CD8-positive, alpha-beta memory T cell (primary cell): ENCODE data around the gene GDF15. TPM values are rescaled to one million over a fixed set of nuclear protein-coding genes. Genes with fewer than 3 reads are reported as not detected.
A peak's percentile ranks its signal among the peaks of the same experiment; 100 is the strongest.

ENCODE experiments used
- CTCF ChIA-PET: fragments of 350-600 bp; sonication (Branson Sonifier 250); formaldehyde crosslinking; loops from one replicate; lab custom pipeline; 2021; ENCODE audit warnings: antibody characterized with exemption; lab: Charles Lee
- POLR2A ChIA-PET: fragments of 350-600 bp; sonication (Branson Sonifier 250); formaldehyde crosslinking; loops from one replicate; lab custom pipeline; 2021; ENCODE audit warnings: antibody characterized with exemption; lab: Charles Lee
- DNase-seq, 5 donors: peaks; one replicate each; pipeline versions ENCODE4 v3.0.0 to v3.0.0-alpha.2; 2020 to 2022; ENCODE audit warnings: mixed read lengths in 1 of 5
- H3K27ac ChIP-seq: one replicate; pipeline ENCODE4 v1.7.0; 2013; ENCODE audit warnings: low read depth, mild to moderate bottlenecking, low read length, moderate library complexity
- H3K27me3 ChIP-seq: 2 replicates; pipeline ENCODE4 v1.7.0; 2013; ENCODE audit warnings: low read length, mild to moderate bottlenecking; ENCODE audit not compliant: insufficient read depth, poor library complexity, severe bottlenecking
- H3K36me3 ChIP-seq: 2 replicates; pipeline ENCODE4 v1.7.0; 2013; ENCODE audit warnings: mild to moderate bottlenecking, low read length, moderate library complexity; ENCODE audit not compliant: insufficient read depth
- H3K4me1 ChIP-seq: 2 replicates; pipeline ENCODE4 v1.7.0; 2013; ENCODE audit warnings: mild to moderate bottlenecking, low read length, moderate library complexity; ENCODE audit not compliant: insufficient read depth
- H3K4me3 ChIP-seq: 2 replicates; pipeline ENCODE4 v1.7.0; 2013; ENCODE audit warnings: mild to moderate bottlenecking, low read length
- H3K9me3 ChIP-seq: 2 replicates; pipeline ENCODE4 v1.7.0; 2013; ENCODE audit warnings: mild to moderate bottlenecking, low read length
- H3K27ac Mint-ChIP-seq, 8 donors: one replicate each; pipeline ENCODE4 v1.8.0; 2020 to 2021; ENCODE audit warnings: mixed read lengths in 8 of 8, mild to moderate bottlenecking in 6 of 8, inconsistent platforms in 3 of 8, moderate library complexity in 3 of 8
- H3K27me3 Mint-ChIP-seq, 2 donors: one replicate each; pipeline ENCODE4 v1.8.0; 2020 to 2021; ENCODE audit warnings: mixed read lengths in 2 of 2, mild to moderate bottlenecking in 1 of 2, moderate library complexity in 1 of 2
- H3K36me3 Mint-ChIP-seq, 3 donors: one replicate each; pipeline ENCODE4 v1.8.0; 2020 to 2021; ENCODE audit warnings: mixed read lengths in 3 of 3, inconsistent platforms in 1 of 3, mild to moderate bottlenecking in 1 of 3
- H3K4me1 Mint-ChIP-seq, 3 donors: one replicate each; pipeline ENCODE4 v1.8.0; 2020 to 2021; ENCODE audit warnings: mixed read lengths in 3 of 3, inconsistent platforms in 1 of 3, mild to moderate bottlenecking in 1 of 3
- H3K4me3 Mint-ChIP-seq, 7 donors: one replicate each; pipeline ENCODE4 v1.8.0; 2020 to 2021; ENCODE audit warnings: mixed read lengths in 7 of 7, mild to moderate bottlenecking in 6 of 7, moderate library complexity in 4 of 7, inconsistent platforms in 2 of 7
- H3K9me3 Mint-ChIP-seq, 5 donors: one replicate each; pipeline ENCODE4 v1.8.0; 2020 to 2022; ENCODE audit warnings: mixed read lengths in 5 of 5, mild to moderate bottlenecking in 3 of 5, moderate library complexity in 2 of 5, inconsistent platforms in 1 of 5
- polyA plus RNA-seq: library from polyadenylated mRNA; unstranded; fragments of 300-500 nt; fragmentation: Illumina TruSeq; gene quantifications from one replicate; pipeline ENCODE4 v1.2.3, GENCODE V29; 2021
- total RNA-seq, 2 experiments: library from RNA; stranded (reverse); gene quantifications; one replicate each; pipeline ENCODE4 v1.2.3, GENCODE V29; 2021

The GDF15 gene
- total and polyA plus RNA-seq, 3 experiments from 2014 or later = 0.28 to 0.29 TPM; not detected in 1

DNA sequence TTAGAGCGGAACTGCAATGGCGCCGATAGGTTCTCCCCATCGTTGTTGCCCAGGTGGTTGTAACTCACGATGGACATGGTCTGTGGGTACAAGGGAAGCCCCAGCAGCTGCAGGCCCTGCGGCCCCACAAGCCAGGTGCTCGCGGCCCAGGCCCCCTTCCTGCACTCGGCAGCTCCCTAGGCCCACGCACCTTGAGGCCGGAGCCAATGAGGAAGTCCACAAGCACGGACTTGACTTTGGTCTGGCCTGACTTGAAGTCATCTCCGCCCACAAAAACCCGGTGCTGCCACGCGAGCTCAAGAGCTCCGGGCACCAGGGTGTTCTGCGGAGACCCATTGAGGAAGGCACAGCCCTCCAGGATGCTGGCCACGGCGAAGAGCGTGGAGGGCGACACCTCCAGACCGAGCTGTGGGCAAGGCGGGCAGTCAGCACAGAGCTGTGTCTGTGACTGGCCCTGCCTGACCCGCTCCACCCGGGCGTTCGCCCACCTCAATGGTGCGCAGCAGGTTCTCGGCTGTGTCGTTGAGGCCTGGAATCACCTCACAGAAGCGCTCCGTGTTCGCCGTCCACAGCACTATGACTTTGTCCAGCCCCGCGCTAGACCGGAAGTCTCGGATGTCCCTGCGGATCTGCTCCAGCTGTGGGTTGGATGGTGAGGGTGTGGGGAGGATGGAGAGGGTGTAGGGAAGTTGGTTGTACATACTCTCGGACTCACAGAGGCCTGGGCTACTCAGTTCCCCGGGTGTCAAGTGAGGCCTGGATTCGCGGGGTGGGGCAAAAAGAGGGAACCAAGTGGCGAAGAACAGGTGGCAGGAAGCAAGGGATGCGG, 50.1 kb downstream of the GDF15 start:
- no peaks in the 10 kb centered on the region for H3K9me3 Mint-ChIP-seq
- H3K4me3 Mint-ChIP-seq = peak overlapping the region; percentile 48 to 87 (median 67)
- Histone ChIP-seq H3K36me3 (no peaks in the 10 kb centered on the region), H3K9me3 (no peaks in the 10 kb centered on the region), H3K4me1 (peaks cover 14% of the 10 kb centered on the region), H3K4me3 (no peak overlapping the region), H3K27ac (no peak overlapping the region), H3K27me3 (no peaks in the 10 kb centered on the region)
- no peak for DNase-seq
- CTCF ChIA-PET = interaction anchor here (0.9 to 3.5 kb wide), 3 partner anchors 11 to 48 kb away, joined by 3 to 12 read pairs (median 4); partner anchors contain the start of gene SSBP4
- peaks cover 0 to 4% of the 10 kb centered on the region in 2 donors for H3K27me3 Mint-ChIP-seq
- peaks cover 13 to 53% (median 15%) of the 10 kb centered on the region in 3 donors for H3K4me1 Mint-ChIP-seq
- POLR2A ChIA-PET = interaction anchor here (4.6 kb wide), 1 partner anchor 15 kb away, joined by 42 read pairs; the partner anchor contains the start of gene SSBP4
- peaks cover 0 to 14% (median 0%) of the 10 kb centered on the region in 3 donors for H3K36me3 Mint-ChIP-seq
- H3K27ac Mint-ChIP-seq = peak overlapping the region in 5 of 8 donors; percentile 17 to 81 (median 51)

DNA sequence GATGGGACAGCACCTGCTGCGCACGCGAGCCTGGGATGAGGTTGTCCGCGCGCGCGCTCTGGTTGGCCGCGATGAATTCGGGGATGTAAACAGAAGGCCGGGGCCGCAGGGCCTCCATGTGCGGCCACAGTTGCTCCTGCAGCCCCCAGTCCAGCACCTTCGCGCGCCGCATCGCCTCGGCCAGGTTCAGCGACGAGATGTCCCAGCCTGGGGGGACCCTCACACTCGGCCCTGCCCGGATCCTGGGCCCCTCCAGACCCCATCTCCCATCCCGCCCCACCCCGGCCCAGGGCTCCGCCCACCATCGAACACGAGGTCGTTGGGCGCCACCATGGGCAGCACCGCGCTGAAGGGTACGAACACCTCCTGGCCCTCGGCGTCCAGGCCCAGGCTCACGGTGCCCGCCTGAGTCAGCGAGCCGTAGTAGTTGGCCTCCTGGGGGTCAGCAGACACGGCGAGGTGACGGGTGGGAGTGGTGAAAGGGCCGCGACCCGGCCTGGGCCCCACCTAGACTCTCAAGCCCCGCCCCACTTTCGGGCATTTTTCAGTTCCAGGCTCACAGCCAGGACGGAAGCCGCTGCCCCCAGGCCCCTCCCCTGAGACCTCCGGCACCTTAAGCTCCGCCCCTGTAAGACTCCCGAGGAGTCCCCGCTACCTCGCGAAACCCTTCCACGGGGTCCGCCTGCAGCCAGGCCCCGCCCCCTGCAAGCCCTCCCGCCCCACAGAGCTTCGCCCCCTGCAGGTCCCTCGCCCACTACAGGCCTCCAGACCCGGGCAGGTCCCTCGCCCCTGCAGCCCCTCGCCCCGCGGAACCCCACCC, 50.9 kb downstream of the GDF15 start:
- Histone ChIP-seq H3K27me3 (no peaks in the 10 kb centered on the region), H3K27ac (no peak overlapping the region), H3K36me3 (no peaks in the 10 kb centered on the region), H3K9me3 (no peaks in the 10 kb centered on the region), H3K4me3 (peak overlapping the region; percentile 37), H3K4me1 (peaks cover 22% of the 10 kb centered on the region)
- Mint-ChIP-seq H3K27me3 (peaks cover 0 to 6% of the 10 kb centered on the region in 2 donors), H3K36me3 (peaks cover 0 to 14% (median 0%) of the 10 kb centered on the region in 3 donors), H3K27ac (peak overlapping the region in 7 of 8 donors; percentile 43 to 88 (median 74)), H3K4me1 (peaks cover 17 to 59% (median 19%) of the 10 kb centered on the region in 3 donors), H3K4me3 (peak overlapping the region; percentile 78 to 95 (median 87)), H3K9me3 (no peaks in the 10 kb centered on the region)
- POLR2A ChIA-PET = interaction anchor here (0.6 to 4.6 kb wide), 3 partner anchors 8 to 483 kb away, joined by 3 to 42 read pairs (median 4); partner anchors contain the start of genes COPE, DDX49 and SSBP4
- peak; percentile 77 to 93 (median 84) for DNase-seq
- CTCF ChIA-PET = interaction anchor here (1.0 to 3.5 kb wide), 3 partner anchors 12 to 48 kb away, joined by 4 to 12 read pairs (median 5); partner anchors contain the start of gene SSBP4

DNA sequence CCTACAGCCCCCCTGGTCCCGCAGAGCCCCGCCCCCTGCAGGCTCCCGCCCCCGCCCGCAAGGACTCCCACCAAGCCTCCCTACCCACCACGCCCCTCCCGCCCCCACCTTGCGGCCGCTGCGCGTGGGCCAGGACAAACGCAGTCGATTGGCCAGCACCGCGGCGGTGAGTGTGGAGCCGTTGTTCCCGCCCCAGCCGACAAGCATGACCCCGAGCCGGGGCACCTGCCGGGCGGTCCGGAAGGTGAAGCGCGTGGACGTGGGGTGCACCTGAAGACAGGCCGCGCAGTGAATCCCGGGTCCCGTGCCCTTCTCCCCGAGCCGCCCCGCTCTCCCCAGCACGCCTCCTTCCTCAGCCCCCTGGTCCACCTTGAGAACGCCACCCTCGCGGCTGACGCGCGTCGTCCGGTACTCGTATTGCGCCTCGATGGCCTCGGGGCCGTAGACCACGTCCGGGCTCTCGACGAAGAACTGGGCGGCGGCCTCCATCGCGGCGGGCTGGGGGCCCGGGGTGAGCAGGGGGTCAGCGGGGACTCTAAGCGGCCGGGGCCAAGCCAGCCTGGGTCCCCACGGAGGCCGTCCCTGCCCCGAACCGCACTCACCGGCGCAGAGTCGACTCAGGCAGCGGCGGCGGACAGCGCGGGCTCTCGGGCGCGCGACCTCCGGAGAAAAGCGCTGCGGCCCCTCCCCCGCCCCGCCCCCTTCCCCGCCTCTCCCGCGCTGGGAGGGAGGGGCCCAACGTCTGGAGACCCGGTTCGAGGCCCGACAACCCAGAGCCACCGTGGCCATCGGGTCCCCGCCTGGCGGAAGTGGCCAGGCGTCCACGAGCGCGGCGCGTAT, 51.8 kb downstream of the GDF15 start, which contains the start of gene ISYNA1:
ISYNA1 (minus strand) TSS at position 643 of the 840 bp plus-strand sequence; CDS start at position 489, 154 bp downstream.
- Histone ChIP-seq H3K27me3 (no peaks in the 10 kb centered on the region), H3K9me3 (no peaks in the 10 kb centered on the region), H3K27ac (peak within 1 kb of the TSS; percentile 67), H3K4me3 (peak within 1 kb of the TSS; percentile 41), H3K36me3 (no peaks in the 10 kb centered on the region), H3K4me1 (peaks cover 27% of the 10 kb centered on the region)
- H3K36me3 Mint-ChIP-seq = peaks cover 2 to 17% (median 3%) of the 10 kb centered on the region in 3 donors
- peak within 1 kb of the TSS; percentile 42 to 88 (median 76) for H3K27ac Mint-ChIP-seq
- peak in 4 of 5 donors; percentile 50 to 85 (median 59) for DNase-seq
- H3K27me3 Mint-ChIP-seq = peaks cover 0 to 9% of the 10 kb centered on the region in 2 donors
- peaks cover 0 to 4% (median 2%) of the 10 kb centered on the region in 5 donors for H3K9me3 Mint-ChIP-seq
- ChIA-PET POLR2A (interaction anchor here (0.6 to 4.6 kb wide), 4 partner anchors 9 to 482 kb away, joined by 3 to 42 read pairs (median 6); partner anchors contain the start of genes COPE, DDX49 and SSBP4), CTCF (interaction anchor here (1.0 to 3.5 kb wide), 3 partner anchors 14 to 49 kb away, joined by 3 to 12 read pairs (median 5); partner anchors contain the start of gene SSBP4)
- peaks cover 23 to 60% (median 23%) of the 10 kb centered on the region in 3 donors for H3K4me1 Mint-ChIP-seq
- peak within 1 kb of the TSS; percentile 78 to 95 (median 87) for H3K4me3 Mint-ChIP-seq

DNA sequence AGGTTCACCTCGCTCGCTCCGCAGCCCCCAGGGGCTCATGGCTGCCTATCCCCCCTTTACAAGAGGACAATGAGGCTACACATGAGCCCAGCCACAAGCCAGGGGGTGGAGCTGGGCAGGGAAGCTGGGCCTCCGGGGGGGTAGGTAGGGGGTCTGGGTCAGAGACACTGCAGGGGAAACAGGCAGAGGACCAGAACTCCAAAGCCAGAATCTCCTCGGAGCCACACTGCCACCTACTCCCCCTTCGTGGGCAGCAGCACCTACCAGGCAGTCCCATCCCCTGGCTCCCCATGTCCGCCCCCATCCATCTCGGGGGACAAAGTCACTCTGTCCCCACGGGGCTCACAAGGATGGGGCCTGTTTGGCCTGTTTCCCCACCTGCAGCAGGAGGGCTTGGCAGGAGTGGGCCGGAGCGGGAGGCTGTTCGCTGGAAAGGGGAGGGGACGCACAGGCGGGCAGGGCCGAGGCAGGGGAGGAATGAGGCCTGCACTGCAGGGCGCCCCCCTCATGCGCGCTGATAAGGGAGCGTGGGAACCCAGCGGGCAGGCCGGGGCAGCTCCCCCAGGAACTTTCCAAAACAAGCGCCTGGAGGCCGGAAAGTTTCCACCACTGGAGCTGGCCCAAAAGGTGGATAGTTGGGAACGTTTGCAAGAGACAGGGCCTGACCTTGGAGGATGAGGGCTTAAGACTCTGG, 52.5 kb downstream of the GDF15 start:
- peaks cover 26 to 63% (median 27%) of the 10 kb centered on the region in 3 donors for H3K4me1 Mint-ChIP-seq
- peak overlapping the region; percentile 67 for H3K27ac ChIP-seq
- POLR2A ChIA-PET = interaction anchor here (1.7 to 2.3 kb wide), 2 partner anchors 9 to 20 kb away, joined by 7 to 10 read pairs; partner anchors contain the start of gene SSBP4

More for the DNA sequence above, 52.5 kb downstream of the GDF15 start:
- Histone ChIP-seq H3K4me3 (no peak overlapping the region), H3K36me3 (no peaks in the 10 kb centered on the region), H3K27me3 (no peaks in the 10 kb centered on the region), H3K4me1 (peaks cover 25% of the 10 kb centered on the region), H3K9me3 (no peaks in the 10 kb centered on the region)
- peak in 1 of 5 donors; percentile 36 for DNase-seq
- CTCF ChIA-PET = interaction anchor here (1.0 to 2.5 kb wide), 5 partner anchors 13 to 151 kb away, joined by 3 to 6 read pairs (median 3); partner anchors contain the start of genes REX1BD and SSBP4
- Mint-ChIP-seq H3K4me3 (peak overlapping the region in 4 of 7 donors; percentile 12 to 80 (median 59)), H3K36me3 (peaks cover 2 to 22% (median 4%) of the 10 kb centered on the region in 3 donors), H3K27ac (peak overlapping the region in 6 of 8 donors; percentile 29 to 77 (median 61)), H3K9me3 (peaks cover 0 to 4% (median 2%) of the 10 kb centered on the region in 5 donors), H3K27me3 (peaks cover 0 to 9% of the 10 kb centered on the region in 2 donors)

Other genes starting within 250 kb of the GDF15 start
- 10 to 100 TPM; 17.7 to 17.9 TPM for gene PIK3R2, start 233.0 kb upstream of the GDF15 start, total RNA-seq
- 5.7 TPM for gene PIK3R2, start 233.0 kb upstream of the GDF15 start, polyA plus RNA-seq
- gene IFI30, start 212.3 kb upstream of the GDF15 start, total RNA-seq = 10 to 100 TPM; 33.3 to 34.5 TPM
- gene IFI30, start 212.3 kb upstream of the GDF15 start, polyA plus RNA-seq = 10.9 TPM
- gene MPV17L2, start 192.9 kb upstream of the GDF15 start, total RNA-seq = 10 to 100 TPM; 24.2 to 24.6 TPM
- gene MPV17L2, start 192.9 kb upstream of the GDF15 start, polyA plus RNA-seq = 12.6 TPM
- 1 to 10 TPM; 2.9 to 3.8 TPM for gene RAB3A, start 182.1 kb upstream of the GDF15 start, total RNA-seq
- 0.59 TPM for gene RAB3A, start 182.1 kb upstream of the GDF15 start, polyA plus RNA-seq
- not detected for gene PDE4C, start 159.7 kb upstream of the GDF15 start, total RNA-seq
- not detected for gene PDE4C, start 159.7 kb upstream of the GDF15 start, polyA plus RNA-seq
- 1 to 10 TPM; 1.3 TPM for gene IQCN, start 111.7 kb upstream of the GDF15 start, total RNA-seq
- gene IQCN, start 111.7 kb upstream of the GDF15 start, polyA plus RNA-seq = 0.31 TPM
- 100 to 1,000 TPM; 300 to 327 TPM for gene JUND, start 104.5 kb upstream of the GDF15 start, total RNA-seq
- gene JUND, start 104.5 kb upstream of the GDF15 start, polyA plus RNA-seq = 174 TPM
- gene LSM4, start 63.1 kb upstream of the GDF15 start, total RNA-seq = 100 to 1,000 TPM; 351 to 373 TPM
- 154 TPM for gene LSM4, start 63.1 kb upstream of the GDF15 start, polyA plus RNA-seq
- gene PGPEP1, start 45.6 kb upstream of the GDF15 start, total RNA-seq = 10 to 100 TPM; 27.3 to 27.7 TPM
- 12.2 TPM for gene PGPEP1, start 45.6 kb upstream of the GDF15 start, polyA plus RNA-seq
- gene LRRC25, start 11.5 kb downstream of the GDF15 start, total RNA-seq = under 1 TPM; 0.26 to 0.31 TPM
- gene LRRC25, start 11.5 kb downstream of the GDF15 start, polyA plus RNA-seq = not detected
- gene SSBP4, start 33.2 kb downstream of the GDF15 start, total RNA-seq = 100 to 1,000 TPM; 111 to 131 TPM
- gene SSBP4, start 33.2 kb downstream of the GDF15 start, polyA plus RNA-seq = 108 TPM
- 10 to 100 TPM; 18.2 to 20.3 TPM for gene ISYNA1, start 52.0 kb downstream of the GDF15 start, total RNA-seq
- gene ISYNA1, start 52.0 kb downstream of the GDF15 start, polyA plus RNA-seq = 33.2 TPM
- gene ELL, start 135.9 kb downstream of the GDF15 start, total RNA-seq = 10 to 100 TPM; 24.4 to 25.5 TPM
- 22.1 TPM for gene ELL, start 135.9 kb downstream of the GDF15 start, polyA plus RNA-seq
- gene FKBP8, start 157.4 kb downstream of the GDF15 start, total RNA-seq = 100 to 1,000 TPM; 161 to 170 TPM
- gene FKBP8, start 157.4 kb downstream of the GDF15 start, polyA plus RNA-seq = 138 TPM
- 100 to 1,000 TPM; 127 to 128 TPM for gene KXD1, start 171.7 kb downstream of the GDF15 start, total RNA-seq
- 84.4 TPM for gene KXD1, start 171.7 kb downstream of the GDF15 start, polyA plus RNA-seq
- 1,000 to 10,000 TPM; 1,684 to 1,700 TPM for gene UBA52, start 185.7 kb downstream of the GDF15 start, total RNA-seq
- 1,487 TPM for gene UBA52, start 185.7 kb downstream of the GDF15 start, polyA plus RNA-seq
- 100 to 1,000 TPM; 107 to 110 TPM for gene REX1BD, start 202.6 kb downstream of the GDF15 start, total RNA-seq
- 169 TPM for gene REX1BD, start 202.6 kb downstream of the GDF15 start, polyA plus RNA-seq
- not detected for gene CRLF1, start 220.6 kb downstream of the GDF15 start, total RNA-seq
- gene CRLF1, start 220.6 kb downstream of the GDF15 start, polyA plus RNA-seq = not detected
- gene TMEM59L, start 226.7 kb downstream of the GDF15 start, total RNA-seq = not detected
- gene TMEM59L, start 226.7 kb downstream of the GDF15 start, polyA plus RNA-seq = not detected